HepG2 (cell line): ENCODE measurements around the gene DLG5. TPM values are rescaled to one million over a fixed set of nuclear protein-coding genes. Genes with fewer than 3 reads are reported as not detected.

Source experiments
- MXD4 ChIP-seq: IDR thresholded peaks from 2 replicates; pipeline ENCODE4 v1.6.1; 2016; ENCODE audit warnings: mild to moderate bottlenecking, missing biosample characterization, missing genetic modification reagents
- NCOR1 ChIP-seq: fragments of 200-600 bp; sonication (generic); IDR thresholded peaks from 2 replicates; pipeline ENCODE4 v1.7.0; 2017; ENCODE audit warnings: antibody characterized with exemption, low read length, borderline replicate concordance
- NONO ChIP-seq, 2 experiments: fragments of 450-650 bp in 1 of 2; sonication (generic) in 1 of 2; formaldehyde crosslinking in 1 of 2; IDR thresholded peaks in 1 of 2; conservative IDR thresholded peaks in 1 of 2; 2 replicates each; pipeline versions ENCODE4 v1.6.1 to v1.8.0; 2017 to 2022; ENCODE audit warnings: mild to moderate bottlenecking in 1 of 2, missing genetic modification reagents in 1 of 2, moderate library complexity in 1 of 2
- PCBP1 ChIP-seq: fragments of 200-400 bp; formaldehyde crosslinking; IDR thresholded peaks from 2 replicates; pipeline ENCODE4 v1.6.1; 2017; ENCODE audit warnings: mild to moderate bottlenecking, low read depth, low read length, borderline replicate concordance
- ZNF549 ChIP-seq: sonication (generic); formaldehyde crosslinking; IDR thresholded peaks from 2 replicates; pipeline ENCODE4 v1.5.0; 2020; ENCODE audit warnings: missing genetic modification reagents
- ZNF776 ChIP-seq: sonication (generic); formaldehyde crosslinking; IDR thresholded peaks from 2 replicates; pipeline ENCODE4 v1.4.0; 2020; ENCODE audit warnings: mild to moderate bottlenecking, missing genetic modification reagents
- polyA plus RNA-seq, 8 experiments: library from polyadenylated mRNA; depleted of rRNA in 3 of 8; stranded (reverse) in 7 of 8; unstranded in 1 of 8; fragments of >200 nt; fragmentation: Illumina TruSeq in 4 of 8; extraction: Trizol in 4 of 8; gene quantifications; 2 replicates each; pipeline versions ENCODE4 v1.2.1 to v1.2.3, GENCODE V29; 2011 to 2016; ENCODE audit warnings: low read depth in 4 of 8, missing spikeins in 1 of 8, mixed read lengths in 1 of 8; ENCODE audit not compliant: insufficient read depth in 1 of 8
- total RNA-seq, 5 experiments: library from RNA; depleted of rRNA; stranded (reverse); fragments of >200 nt; fragmentation: Illumina TruSeq; extraction: Trizol; gene quantifications; 2 replicates each; pipeline ENCODE4 v1.2.3, GENCODE V29; 2016; ENCODE audit warnings: low read depth in 1 of 5
- TF ChIP-seq, protein P1 (sequence below): sonication (generic); formaldehyde crosslinking; IDR thresholded peaks from 2 replicates; pipeline ENCODE4 v1.4.0; 2020; ENCODE audit warnings: missing genetic modification reagents, borderline replicate concordance
- TF ChIP-seq, protein P2 (sequence below): sonication (generic); formaldehyde crosslinking; IDR thresholded peaks from 2 replicates; pipeline ENCODE4 v1.4.0; 2020; ENCODE audit warnings: mild to moderate bottlenecking, missing genetic modification reagents

Gene DLG5
- total and polyA plus RNA-seq, 2 of the 13 experiments (the other 11 are each of a cell fraction or from before 2014, with no cell fraction given): 15.5 to 18.2 TPM

DNA sequence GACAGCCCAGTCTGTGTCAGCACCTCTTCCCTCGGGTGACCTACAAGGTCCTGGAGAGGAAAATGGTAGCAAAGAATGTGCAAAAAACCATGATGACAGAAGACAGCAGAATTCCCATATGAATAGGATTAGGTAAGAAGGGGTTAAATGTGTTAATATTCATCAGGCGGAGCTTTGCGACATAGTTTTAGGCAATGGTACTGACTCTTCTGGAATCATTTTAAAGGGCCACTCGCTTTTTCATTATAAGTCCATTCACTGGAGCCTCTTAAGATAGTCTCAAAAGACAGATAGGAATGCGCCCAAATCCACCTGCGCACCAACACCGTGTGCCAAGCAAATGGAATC lies 38.2 kb downstream of the DLG5 start (continued):
- TF ChIP-seq, protein P1, sequence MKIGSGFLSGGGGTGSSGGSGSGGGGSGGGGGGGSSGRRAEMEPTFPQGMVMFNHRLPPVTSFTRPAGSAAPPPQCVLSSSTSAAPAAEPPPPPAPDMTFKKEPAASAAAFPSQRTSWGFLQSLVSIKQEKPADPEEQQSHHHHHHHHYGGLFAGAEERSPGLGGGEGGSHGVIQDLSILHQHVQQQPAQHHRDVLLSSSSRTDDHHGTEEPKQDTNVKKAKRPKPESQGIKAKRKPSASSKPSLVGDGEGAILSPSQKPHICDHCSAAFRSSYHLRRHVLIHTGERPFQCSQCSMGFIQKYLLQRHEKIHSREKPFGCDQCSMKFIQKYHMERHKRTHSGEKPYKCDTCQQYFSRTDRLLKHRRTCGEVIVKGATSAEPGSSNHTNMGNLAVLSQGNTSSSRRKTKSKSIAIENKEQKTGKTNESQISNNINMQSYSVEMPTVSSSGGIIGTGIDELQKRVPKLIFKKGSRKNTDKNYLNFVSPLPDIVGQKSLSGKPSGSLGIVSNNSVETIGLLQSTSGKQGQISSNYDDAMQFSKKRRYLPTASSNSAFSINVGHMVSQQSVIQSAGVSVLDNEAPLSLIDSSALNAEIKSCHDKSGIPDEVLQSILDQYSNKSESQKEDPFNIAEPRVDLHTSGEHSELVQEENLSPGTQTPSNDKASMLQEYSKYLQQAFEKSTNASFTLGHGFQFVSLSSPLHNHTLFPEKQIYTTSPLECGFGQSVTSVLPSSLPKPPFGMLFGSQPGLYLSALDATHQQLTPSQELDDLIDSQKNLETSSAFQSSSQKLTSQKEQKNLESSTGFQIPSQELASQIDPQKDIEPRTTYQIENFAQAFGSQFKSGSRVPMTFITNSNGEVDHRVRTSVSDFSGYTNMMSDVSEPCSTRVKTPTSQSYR (CRISPR knock-in tag): peak; percentile 38; the same call in 1 of the 2 replicates
- TF ChIP-seq PCBP1 (no peak), ZNF776 (CRISPR knock-in tag) (no peak), NONO (IDR thresholded peaks at IDR 0.05) (no peak), NONO (CRISPR knock-in tag; conservative IDR thresholded peaks at IDR 0.05) (peak; percentile 18; the same call in 1 of the 2 replicates), ZNF549 (CRISPR knock-in tag) (no peak), NCOR1 (no peak), MXD4 (CRISPR knock-in tag) (no peak)
- TF ChIP-seq, protein P2, sequence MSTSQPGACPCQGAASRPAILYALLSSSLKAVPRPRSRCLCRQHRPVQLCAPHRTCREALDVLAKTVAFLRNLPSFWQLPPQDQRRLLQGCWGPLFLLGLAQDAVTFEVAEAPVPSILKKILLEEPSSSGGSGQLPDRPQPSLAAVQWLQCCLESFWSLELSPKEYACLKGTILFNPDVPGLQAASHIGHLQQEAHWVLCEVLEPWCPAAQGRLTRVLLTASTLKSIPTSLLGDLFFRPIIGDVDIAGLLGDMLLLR: no peak
- TF ChIP-seq, all 625 proteins: peak for 16
